H1 (cell line): Measurements from ENCODE around the gene ZFR. TPM values are rescaled to one million over a fixed set of nuclear protein-coding genes. Genes with fewer than 3 reads are reported as not detected.

ENCODE experiments used
- CHD7 ChIP-seq: fragments of 300-600 bp; sonication (generic); IDR thresholded peaks from 2 replicates; pipeline ENCODE4 v1.7.1; 2012; ENCODE audit warnings: low read length, moderate library complexity, mild to moderate bottlenecking, inconsistent platforms; ENCODE audit not compliant: insufficient replicate concordance
- SIRT6 ChIP-seq: IDR thresholded peaks from one replicate; pipeline ENCODE4 v1.7.1; 2012; ENCODE audit warnings: low read length, inconsistent platforms
- polyA plus RNA-seq, 7 experiments: library from polyadenylated mRNA; depleted of rRNA in 3 of 7; stranded (reverse) in 5 of 7; unstranded in 2 of 7; fragments of >200 nt in 5 of 7; fragments of 200-250 nt in 2 of 7; gene quantifications; 1 replicate in 5 of 7; 2 replicates in 1 of 7; 4 replicates in 1 of 7; pipeline versions ENCODE4 v1.2.1 to v1.2.3, GENCODE V29; 2011 to 2013; ENCODE audit warnings: missing spikeins in 2 of 7, mixed read lengths in 2 of 7
- total RNA-seq: library from RNA; stranded (reverse); fragmentation: NEBNext Ultra II Directional; extraction: Animal tissue kit (Norgen Biotek cat#: 25700); gene quantifications from 2 replicates; pipeline ENCODE4 v1.2.1, GENCODE V29; 2021

The ZFR gene
- total and polyA plus RNA-seq, 2 of the 8 experiments (the other 6 are each of a cell fraction or from before 2014, with no cell fraction given) = 68.8 to 92.7 TPM

- no peak for TF ChIP-seq CHD7
- no peak for TF ChIP-seq SIRT6
Observed at GRCh38 chr5:32383586-32383985, 61.0 kb downstream of the ZFR start (continued).
